Stimulated activated naive CD8-positive, alpha-beta T cell treated with anti-CD3 and anti-CD28 coated beads, Interleukin-15, amount 100 ng/mL, for 72 hours (primary cell): Measurements from ENCODE around the gene SMG9.

Source experiments
- ATAC-seq: fragments of 150-1000 bp; cut with Tn5 transposase; 2 replicates; pipeline ENCODE4 v1.10.0; 2021; ENCODE audit warnings: mild to moderate bottlenecking, moderate library complexity
- DNase-seq, 2 donors: peaks; one replicate each; pipeline ENCODE4 v3.0.0; 2021 to 2022
- H3K27ac Mint-ChIP-seq, 2 donors: one replicate each; pipeline ENCODE4 v1.8.0; 2022; ENCODE audit warnings: mild to moderate bottlenecking in 2 of 2, mixed read lengths in 2 of 2, moderate library complexity in 2 of 2
- H3K27me3 Mint-ChIP-seq: one replicate; pipeline ENCODE4 v1.8.0; 2022; ENCODE audit warnings: mixed read lengths
- H3K4me1 Mint-ChIP-seq: one replicate; pipeline ENCODE4 v1.8.0; 2022; ENCODE audit warnings: mild to moderate bottlenecking, mixed read lengths
- H3K4me3 Mint-ChIP-seq, 2 donors: one replicate each; pipeline ENCODE4 v1.8.0; 2022; ENCODE audit warnings: mild to moderate bottlenecking in 2 of 2, mixed read lengths in 2 of 2, moderate library complexity in 1 of 2
- H3K9me3 Mint-ChIP-seq, 2 donors: one replicate each; pipeline ENCODE4 v1.8.0; 2022; ENCODE audit warnings: mixed read lengths in 2 of 2

Gene SMG9

GRCh38 chr19:43754503-43755255, at the start of gene SMG9:
SMG9 (minus strand) TSS chr19:43754962; CDS start chr19:43750741, 4,221 bp downstream.
- ATAC-seq (peak; percentile 85), DNase-seq (peak; percentile 99)
- peaks cover 62% of the 10 kb centered on the region for H3K4me1 Mint-ChIP-seq
- H3K27me3 Mint-ChIP-seq = no peaks in the 10 kb centered on the region
- peaks cover 0 to 6% of the 10 kb centered on the region in 2 donors for H3K9me3 Mint-ChIP-seq
- H3K27ac Mint-ChIP-seq = peak within 1 kb of the TSS; percentile 98 to 100
- peak within 1 kb of the TSS; percentile 89 to 97 for H3K4me3 Mint-ChIP-seq

GRCh38 chr19:43804432-43804831, 49.7 kb upstream of the SMG9 start:
- peaks cover 39% of the 10 kb centered on the region for H3K27me3 Mint-ChIP-seq
- H3K9me3 Mint-ChIP-seq = no peaks in the 10 kb centered on the region
- H3K4me3 Mint-ChIP-seq = no peak overlapping the region
- DNase-seq = no peak
- H3K27ac Mint-ChIP-seq = no peak overlapping the region
- no peak for ATAC-seq
- peaks cover 3% of the 10 kb centered on the region for H3K4me1 Mint-ChIP-seq

- H3K9me3 Mint-ChIP-seq = no peaks in the 10 kb centered on the region
- no peak for ATAC-seq
- no peak for DNase-seq
- peaks cover 22% of the 10 kb centered on the region for H3K4me1 Mint-ChIP-seq
- H3K27ac Mint-ChIP-seq = peak within 1 kb of the TSS in 1 of 2 donors; percentile 56
- peaks cover 49% of the 10 kb centered on the region for H3K27me3 Mint-ChIP-seq
- no peak within 1 kb of the TSS for H3K4me3 Mint-ChIP-seq
These were observed 47.6 kb upstream of the SMG9 start, which contains the start of gene LYPD5 for GRCh38 chr19:43802216-43802951. LYPD5 (minus strand) TSS chr19:43802447; CDS start chr19:43802380, 67 bp downstream.

GRCh38 chr19:43799502-43800142, 44.9 kb upstream of the SMG9 start:
- ATAC-seq (no peak), DNase-seq (no peak)
- H3K27ac Mint-ChIP-seq = peak overlapping the region in 1 of 2 donors; percentile 8
- H3K27me3 Mint-ChIP-seq = peaks cover 49% of the 10 kb centered on the region
- H3K9me3 Mint-ChIP-seq = no peaks in the 10 kb centered on the region
- H3K4me1 Mint-ChIP-seq = peaks cover 27% of the 10 kb centered on the region
- peak overlapping the region; percentile 79 to 93 for H3K4me3 Mint-ChIP-seq

- peak; percentile 90 for ATAC-seq
- peaks cover 27% of the 10 kb centered on the region for H3K4me1 Mint-ChIP-seq
- H3K27ac Mint-ChIP-seq = peak overlapping the region; percentile 8 to 72
- DNase-seq = peak; percentile 69 to 72
- H3K27me3 Mint-ChIP-seq = peaks cover 58% of the 10 kb centered on the region
- H3K9me3 Mint-ChIP-seq = no peaks in the 10 kb centered on the region
- H3K4me3 Mint-ChIP-seq = peak overlapping the region; percentile 79 to 93
These were observed 44.0 kb upstream of the SMG9 start for GRCh38 chr19:43798546-43799409.

- Mint-ChIP-seq H3K27ac (peak overlapping the region in 1 of 2 donors; percentile 14), H3K4me3 (peak overlapping the region; percentile 79 to 93), H3K9me3 (no peaks in the 10 kb centered on the region), H3K27me3 (peaks cover 65% of the 10 kb centered on the region), H3K4me1 (peaks cover 27% of the 10 kb centered on the region)
- DNase-seq (no peak), ATAC-seq (peak; percentile 41)
These were observed 43.3 kb upstream of the SMG9 start for GRCh38 chr19:43798026-43798545.

GRCh38 chr19:43797556-43797955, 42.8 kb upstream of the SMG9 start:
- Mint-ChIP-seq H3K4me3 (peak overlapping the region in 1 of 2 donors; percentile 93), H3K9me3 (no peaks in the 10 kb centered on the region), H3K27me3 (peaks cover 65% of the 10 kb centered on the region), H3K4me1 (peaks cover 27% of the 10 kb centered on the region), H3K27ac (no peak overlapping the region)
- DNase-seq (no peak), ATAC-seq (no peak)

- ATAC-seq (no peak), DNase-seq (no peak)
- peaks cover 27% of the 10 kb centered on the region for H3K4me1 Mint-ChIP-seq
- peaks cover 62% of the 10 kb centered on the region for H3K27me3 Mint-ChIP-seq
- peak overlapping the region; percentile 33 to 93 for H3K4me3 Mint-ChIP-seq
- no peaks in the 10 kb centered on the region for H3K9me3 Mint-ChIP-seq
- H3K27ac Mint-ChIP-seq = no peak overlapping the region
These were observed 42.4 kb upstream of the SMG9 start for GRCh38 chr19:43797118-43797517.

GRCh38 chr19:43790587-43790986, 35.8 kb upstream of the SMG9 start:
- H3K4me3 Mint-ChIP-seq = no peak overlapping the region
- no peaks in the 10 kb centered on the region for H3K4me1 Mint-ChIP-seq
- no peak overlapping the region for H3K27ac Mint-ChIP-seq
- peaks cover 38% of the 10 kb centered on the region for H3K27me3 Mint-ChIP-seq
- H3K9me3 Mint-ChIP-seq = no peaks in the 10 kb centered on the region
- ATAC-seq (no peak), DNase-seq (no peak)

- H3K4me1 Mint-ChIP-seq = peaks cover 14% of the 10 kb centered on the region
- no peaks in the 10 kb centered on the region for H3K9me3 Mint-ChIP-seq
- no peak overlapping the region for H3K27ac Mint-ChIP-seq
- H3K4me3 Mint-ChIP-seq = no peak overlapping the region
- ATAC-seq (no peak), DNase-seq (no peak)
- peaks cover 31% of the 10 kb centered on the region for H3K27me3 Mint-ChIP-seq
These were observed 34.3 kb upstream of the SMG9 start for GRCh38 chr19:43789029-43789428.

- H3K4me1 Mint-ChIP-seq = peaks cover 36% of the 10 kb centered on the region
- ATAC-seq (no peak), DNase-seq (no peak)
- H3K4me3 Mint-ChIP-seq = no peak overlapping the region
- peaks cover 21% of the 10 kb centered on the region for H3K27me3 Mint-ChIP-seq
- no peaks in the 10 kb centered on the region for H3K9me3 Mint-ChIP-seq
- no peak overlapping the region for H3K27ac Mint-ChIP-seq
These were observed 31.9 kb upstream of the SMG9 start for GRCh38 chr19:43786665-43787064.

GRCh38 chr19:43784981-43785808, 30.4 kb upstream of the SMG9 start:
- no peaks in the 10 kb centered on the region for H3K9me3 Mint-ChIP-seq
- ATAC-seq (peak; percentile 21), DNase-seq (peak; percentile 54 to 66)
- peaks cover 47% of the 10 kb centered on the region for H3K4me1 Mint-ChIP-seq
- peak overlapping the region; percentile 45 to 72 for H3K27ac Mint-ChIP-seq
- H3K4me3 Mint-ChIP-seq = peak overlapping the region; percentile 39 to 68
- peaks cover 13% of the 10 kb centered on the region for H3K27me3 Mint-ChIP-seq

GRCh38 chr19:43784241-43784980, 29.6 kb upstream of the SMG9 start:
- H3K27ac Mint-ChIP-seq = peak overlapping the region; percentile 72 to 93
- peaks cover 6% of the 10 kb centered on the region for H3K27me3 Mint-ChIP-seq
- peak overlapping the region; percentile 39 to 68 for H3K4me3 Mint-ChIP-seq
- ATAC-seq (peak; percentile 42), DNase-seq (peak; percentile 41 to 65)
- H3K9me3 Mint-ChIP-seq = no peaks in the 10 kb centered on the region
- H3K4me1 Mint-ChIP-seq = peaks cover 52% of the 10 kb centered on the region
